Effector memory CD4-positive, alpha-beta T cell (primary cell): ENCODE data around the gene SYNDIG1.
"Not testable (repeated sequence)": the region's sequence is repeated elsewhere in the genome, so short reads cannot be mapped to it uniquely, and the experiment has no call there.

ENCODE experiments used
- DNase-seq, 3 donors: peaks; one replicate each; pipeline ENCODE4 v3.0.0-alpha.2; 2020
- H3K27ac ChIP-seq: 2 replicates; pipeline ENCODE4 v1.7.0; 2013; ENCODE audit warnings: mild to moderate bottlenecking, low read length, moderate library complexity; ENCODE audit not compliant: insufficient read depth, poor library complexity, severe bottlenecking
- H3K27me3 ChIP-seq: replicated peaks from 2 replicates; pipeline ENCODE4 v1.7.0; 2013; ENCODE audit warnings: mild to moderate bottlenecking, low read length; ENCODE audit not compliant: insufficient read depth, control insufficient read depth, poor library complexity, severe bottlenecking
- H3K36me3 ChIP-seq: 2 replicates; pipeline ENCODE4 v1.7.0; 2013; ENCODE audit warnings: mild to moderate bottlenecking, low read length, moderate library complexity; ENCODE audit not compliant: control insufficient read depth, insufficient read depth
- H3K4me1 ChIP-seq: 2 replicates; pipeline ENCODE4 v1.7.0; 2013; ENCODE audit warnings: low read length, mild to moderate bottlenecking; ENCODE audit not compliant: control insufficient read depth, insufficient read depth, poor library complexity, severe bottlenecking
- H3K4me3 ChIP-seq: 2 replicates; pipeline ENCODE4 v1.7.0; 2013; ENCODE audit warnings: low read length, low read depth, mild to moderate bottlenecking; ENCODE audit not compliant: insufficient read depth, poor library complexity, severe bottlenecking
- H3K9me3 ChIP-seq: 2 replicates; pipeline ENCODE4 v1.7.0; 2013; ENCODE audit warnings: mild to moderate bottlenecking, low read length, moderate library complexity; ENCODE audit not compliant: control insufficient read depth

The SYNDIG1 gene

DNA sequence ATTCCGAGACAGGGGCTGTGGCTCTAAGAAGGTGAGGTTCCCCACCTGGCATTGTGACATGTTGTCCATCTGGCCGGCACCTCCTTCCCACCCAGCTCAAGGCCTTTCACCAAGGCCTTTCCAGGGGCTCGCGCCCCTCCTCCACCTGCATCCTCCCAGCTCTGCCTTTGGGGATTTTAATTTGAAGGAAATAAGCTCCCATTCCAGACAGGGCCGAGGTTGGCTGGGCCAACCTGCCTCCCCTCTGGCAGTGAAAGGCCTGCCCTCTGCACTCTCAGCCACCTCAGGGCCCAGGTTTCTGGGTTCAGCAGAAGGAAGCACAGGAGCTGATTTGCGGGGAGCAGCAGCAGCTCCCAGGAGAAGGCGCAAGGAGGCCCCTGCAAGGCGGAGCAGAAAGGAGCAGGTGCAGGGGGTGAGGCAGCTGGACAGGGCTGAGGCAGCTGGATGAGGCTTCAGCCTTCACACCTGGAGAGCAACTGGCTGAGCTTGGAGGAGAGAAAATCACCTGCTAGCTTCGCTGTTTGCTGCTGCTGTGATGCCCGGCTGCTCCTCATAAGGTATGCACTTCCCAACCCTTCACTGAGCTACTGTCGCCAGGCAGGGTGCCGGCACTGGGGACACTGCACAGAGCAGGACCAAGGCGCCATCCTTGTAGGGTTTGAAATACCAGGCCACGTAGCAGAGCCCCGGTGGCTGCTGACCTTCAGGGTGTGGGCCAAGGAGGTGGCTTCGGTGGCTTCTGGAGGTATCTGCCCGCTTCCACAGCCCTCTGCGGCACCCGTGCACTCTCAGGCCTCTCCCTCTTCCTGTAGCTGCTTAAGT is 147.0 kb downstream of the SYNDIG1 start:
- H3K36me3 ChIP-seq = no peaks in the 10 kb centered on the region
- DNase-seq = no peak
- H3K27ac ChIP-seq = no peak overlapping the region
- H3K4me3 ChIP-seq = no peak overlapping the region
- H3K4me1 ChIP-seq = no peaks in the 10 kb centered on the region
- H3K9me3 ChIP-seq = no peaks in the 10 kb centered on the region
- H3K27me3 ChIP-seq = no peaks in the 10 kb centered on the region

DNA sequence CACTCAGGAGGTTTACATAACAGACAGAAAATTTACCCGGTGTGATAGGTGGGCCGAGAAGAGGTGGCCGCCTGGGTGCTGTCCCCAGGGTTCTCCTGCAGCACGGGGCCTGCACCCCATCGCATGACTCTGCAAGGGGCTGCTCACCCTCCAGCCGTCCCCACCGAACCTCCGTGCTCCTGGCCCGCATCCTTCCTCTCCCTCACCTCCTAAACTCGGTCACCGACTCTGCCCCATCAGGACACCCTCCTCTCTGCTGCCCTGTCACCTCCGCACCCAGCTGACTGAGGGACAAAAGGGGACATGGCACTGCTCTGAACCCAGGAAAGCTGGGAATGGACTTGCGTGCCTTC is 147.6 kb downstream of the SYNDIG1 start:
- H3K36me3 ChIP-seq = no peaks in the 10 kb centered on the region
- no peaks in the 10 kb centered on the region for H3K4me1 ChIP-seq
- no peak overlapping the region for H3K27ac ChIP-seq
- no peak for DNase-seq
- no peaks in the 10 kb centered on the region for H3K27me3 ChIP-seq
- H3K4me3 ChIP-seq = no peak overlapping the region
- no peaks in the 10 kb centered on the region for H3K9me3 ChIP-seq

DNA sequence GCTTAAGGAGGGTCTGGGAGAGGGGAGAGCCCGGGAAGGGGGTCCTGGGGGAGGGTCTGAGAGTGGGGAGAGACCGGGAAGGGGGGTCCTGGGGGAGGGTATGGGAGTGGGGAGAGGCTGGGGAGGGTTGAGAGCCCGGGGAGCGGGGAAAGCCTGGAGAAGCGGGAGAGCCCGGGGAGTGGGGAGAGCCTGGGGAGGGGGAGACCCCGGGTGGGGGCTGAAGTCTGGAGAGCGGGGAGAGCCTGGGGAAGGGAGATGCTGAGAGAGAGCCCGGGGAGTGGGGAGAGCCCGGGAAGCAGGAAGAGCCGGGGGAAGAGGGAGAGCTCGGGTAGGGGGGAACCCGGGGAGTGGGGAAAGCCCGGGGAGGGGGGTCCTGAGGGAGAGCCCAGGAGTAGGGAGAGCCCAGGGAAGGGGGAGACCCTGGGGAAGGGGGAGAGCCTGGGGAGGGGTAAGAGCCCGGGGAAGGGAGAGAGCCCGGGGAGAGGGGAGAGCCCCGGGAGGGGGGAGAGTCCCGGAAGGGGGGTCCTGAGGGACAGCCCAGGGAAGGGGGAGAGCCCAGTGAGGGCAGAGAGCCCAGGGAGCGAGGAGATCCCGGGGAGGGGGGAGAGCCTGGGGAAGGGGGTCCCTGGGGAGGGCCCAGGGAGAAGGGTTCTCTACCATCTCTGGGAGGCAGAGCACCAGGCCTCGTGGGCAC is 148.5 kb downstream of the SYNDIG1 start:
- no peak overlapping the region for H3K4me3 ChIP-seq
- no peaks in the 10 kb centered on the region for H3K4me1 ChIP-seq
- DNase-seq = no peak
- H3K27ac ChIP-seq = no peak overlapping the region
- no peaks in the 10 kb centered on the region for H3K27me3 ChIP-seq
- H3K9me3 ChIP-seq = no peaks in the 10 kb centered on the region
- no peaks in the 10 kb centered on the region for H3K36me3 ChIP-seq

DNA sequence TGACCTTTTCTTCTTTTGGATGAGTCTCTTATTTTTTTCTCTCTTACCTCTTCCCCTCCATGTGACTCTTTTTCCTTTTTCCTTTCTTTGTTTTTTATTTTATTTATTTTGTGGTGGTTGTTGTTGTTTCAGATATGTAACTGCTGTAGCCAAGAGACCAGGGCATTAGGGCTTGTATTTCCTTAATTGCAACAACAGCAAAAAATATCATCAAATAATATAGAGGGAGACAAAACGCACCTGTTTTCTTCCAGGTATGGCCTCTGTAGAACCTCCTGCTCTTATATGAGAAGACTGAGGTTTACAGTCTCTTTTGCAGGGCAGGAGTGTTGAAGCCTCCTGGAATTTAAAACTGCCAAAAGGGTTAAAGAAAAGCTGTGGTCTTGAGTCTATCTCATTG is 149.3 kb downstream of the SYNDIG1 start:
- Histone ChIP-seq H3K36me3 (no peaks in the 10 kb centered on the region), H3K27me3 (no peaks in the 10 kb centered on the region), H3K9me3 (no peaks in the 10 kb centered on the region), H3K4me1 (no peaks in the 10 kb centered on the region), H3K27ac (no peak overlapping the region), H3K4me3 (no peak overlapping the region)
- no peak for DNase-seq

DNA sequence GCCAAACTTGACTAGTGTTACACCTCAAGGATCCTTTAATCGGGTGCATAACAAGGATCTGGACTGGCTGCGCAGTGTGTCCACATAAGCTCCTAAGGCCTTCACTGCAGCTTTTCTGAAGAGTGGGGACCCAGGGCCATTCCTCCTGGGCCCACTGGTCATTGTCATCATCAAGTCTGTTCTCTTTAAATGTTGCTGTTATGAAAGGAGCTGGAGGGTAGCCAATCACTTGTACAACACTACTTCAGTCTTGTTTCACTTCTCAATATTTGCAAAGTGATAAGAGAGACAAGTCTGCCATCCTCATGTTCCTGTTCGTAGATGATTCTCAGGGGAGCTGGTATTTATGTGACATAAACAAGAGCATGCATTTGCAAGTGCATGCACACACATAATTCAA is 149.8 kb downstream of the SYNDIG1 start:
- H3K9me3 ChIP-seq = no peaks in the 10 kb centered on the region
- no peak overlapping the region for H3K4me3 ChIP-seq
- no peak for DNase-seq
- no peaks in the 10 kb centered on the region for H3K4me1 ChIP-seq
- no peaks in the 10 kb centered on the region for H3K36me3 ChIP-seq
- no peaks in the 10 kb centered on the region for H3K27me3 ChIP-seq
- H3K27ac ChIP-seq = no peak overlapping the region

DNA sequence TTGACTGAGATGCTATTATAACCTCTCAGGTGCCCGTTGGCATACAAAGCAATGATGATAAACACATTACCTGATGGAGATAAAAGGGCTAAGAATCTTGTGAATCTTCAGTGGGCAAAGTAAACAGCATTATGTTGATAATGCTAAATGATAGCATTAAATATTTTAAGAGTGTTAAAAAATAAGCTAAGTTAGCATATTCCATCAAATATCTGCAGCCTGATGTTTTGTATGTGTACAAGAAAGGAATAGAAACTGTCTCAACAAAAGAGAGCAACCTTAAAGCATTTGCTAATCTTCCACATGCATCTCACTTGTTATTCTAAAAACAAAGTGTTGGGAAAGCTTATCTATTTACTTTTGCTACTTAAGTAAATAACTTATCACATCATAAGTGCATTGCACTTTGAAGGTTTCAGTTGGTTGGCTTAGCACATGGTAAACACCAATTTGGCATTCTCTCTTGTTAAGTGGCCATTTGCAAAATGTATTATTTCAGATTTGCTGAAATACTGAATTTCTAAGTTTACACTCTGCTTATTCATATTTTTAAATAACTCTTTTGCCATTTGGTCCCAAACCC is 151.6 kb downstream of the SYNDIG1 start:
- Histone ChIP-seq H3K4me3 (no peak overlapping the region), H3K9me3 (no peaks in the 10 kb centered on the region), H3K27me3 (no peaks in the 10 kb centered on the region), H3K36me3 (no peaks in the 10 kb centered on the region), H3K4me1 (no peaks in the 10 kb centered on the region), H3K27ac (no peak overlapping the region)
- DNase-seq = no peak

- no peaks in the 10 kb centered on the region for H3K27me3 ChIP-seq
- H3K4me3 ChIP-seq = no peak overlapping the region
- no peaks in the 10 kb centered on the region for H3K36me3 ChIP-seq
- no peak overlapping the region for H3K27ac ChIP-seq
- no peaks in the 10 kb centered on the region for H3K9me3 ChIP-seq
- no peaks in the 10 kb centered on the region for H3K4me1 ChIP-seq
- DNase-seq = no peak
These were observed 153.4 kb downstream of the SYNDIG1 start for GRCh38 chr20:24622856-24623255.

DNA sequence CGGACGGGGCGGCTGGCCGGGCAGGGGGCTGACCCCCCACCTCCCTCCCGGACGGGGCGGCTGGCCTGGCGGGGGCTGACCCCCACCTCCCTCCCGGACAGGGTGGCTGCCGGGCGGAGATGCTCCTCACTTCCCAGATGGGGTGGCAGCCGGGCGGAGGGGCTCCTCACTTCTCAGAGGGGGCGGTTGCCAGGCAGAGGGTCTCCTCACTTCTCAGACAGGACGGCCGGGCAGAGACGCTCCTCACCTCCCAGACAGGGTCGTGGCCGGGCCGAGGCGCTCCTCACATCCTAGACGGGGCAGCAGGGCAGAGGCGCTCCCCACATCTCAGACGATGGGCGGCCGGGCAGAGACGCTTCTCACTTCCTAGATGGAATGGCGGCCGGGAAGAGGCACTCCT is 156.7 kb downstream of the SYNDIG1 start:
- not testable (repeated sequence) for DNase-seq, H3K36me3 ChIP-seq, H3K4me1 ChIP-seq, H3K27me3 ChIP-seq, H3K27ac ChIP-seq, H3K4me3 ChIP-seq, H3K9me3 ChIP-seq

DNA sequence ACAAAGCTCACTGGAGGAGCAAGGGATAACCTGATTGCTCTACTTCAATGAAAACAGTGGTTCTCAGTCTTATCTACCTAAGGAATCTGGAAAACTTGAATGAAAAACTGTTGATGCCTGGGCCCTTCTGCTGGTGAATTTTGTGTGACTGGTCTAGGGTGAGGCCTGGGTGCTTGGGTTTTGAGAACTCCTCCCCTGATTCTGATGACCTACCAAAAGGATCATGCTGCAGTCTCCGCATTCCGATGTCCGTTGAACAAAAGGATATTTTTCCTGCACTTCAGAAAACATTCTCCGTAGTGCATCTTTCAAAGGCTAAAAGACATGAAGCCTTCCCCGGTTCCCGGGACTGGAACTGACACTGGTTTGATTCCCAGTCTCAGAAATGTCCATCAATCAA is 157.9 kb downstream of the SYNDIG1 start:
- DNase-seq = no peak
- Histone ChIP-seq H3K27ac (no peak overlapping the region), H3K9me3 (no peaks in the 10 kb centered on the region), H3K27me3 (no peaks in the 10 kb centered on the region), H3K4me3 (no peak overlapping the region), H3K36me3 (no peaks in the 10 kb centered on the region), H3K4me1 (no peaks in the 10 kb centered on the region)

DNA sequence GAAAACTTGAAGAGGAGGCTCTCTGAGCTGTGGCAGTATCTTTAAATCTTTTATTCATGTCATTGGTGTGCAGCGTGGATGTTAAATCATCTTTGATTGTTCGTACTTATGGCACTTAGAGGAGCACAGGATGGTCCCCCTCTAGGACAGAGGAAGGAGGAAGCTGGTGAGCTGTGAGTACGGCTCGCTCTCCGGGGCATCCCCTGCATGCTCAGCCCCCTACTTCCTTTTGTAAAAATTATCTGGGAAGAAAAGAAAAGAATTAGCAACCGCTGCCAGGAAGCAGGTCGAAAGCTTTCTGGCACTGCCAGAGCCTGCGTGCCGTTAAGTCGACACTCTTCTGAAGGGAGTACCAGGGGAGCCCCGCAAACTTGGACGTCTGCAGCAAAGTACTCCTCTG is 158.5 kb downstream of the SYNDIG1 start:
- Histone ChIP-seq H3K4me3 (no peak overlapping the region), H3K27ac (no peak overlapping the region), H3K9me3 (no peaks in the 10 kb centered on the region), H3K27me3 (no peaks in the 10 kb centered on the region), H3K4me1 (no peaks in the 10 kb centered on the region), H3K36me3 (no peaks in the 10 kb centered on the region)
- no peak for DNase-seq
